Duodenal mucosa (tissue), 2 donors: ENCODE results near the gene ELFN2.

Experiments used
- H3K27ac ChIP-seq: one replicate; pipeline ENCODE4 v1.7.0; 2013; ENCODE audit warnings: low read depth, low read length
- H3K27me3 ChIP-seq, 2 donors: one replicate each; pipeline ENCODE4 v1.7.0; 2013; ENCODE audit warnings: low read length in 2 of 2, control low read depth in 1 of 2; ENCODE audit not compliant: insufficient read depth in 2 of 2, control insufficient read depth in 1 of 2
- H3K36me3 ChIP-seq, 2 donors: one replicate each; pipeline ENCODE4 v1.7.0; 2013; ENCODE audit warnings: low read length in 2 of 2, control low read depth in 1 of 2; ENCODE audit not compliant: insufficient read depth in 2 of 2, control insufficient read depth in 1 of 2
- H3K4me1 ChIP-seq, 2 donors: one replicate each; pipeline ENCODE4 v1.7.0; 2013; ENCODE audit warnings: low read length in 2 of 2, control low read depth in 1 of 2; ENCODE audit not compliant: insufficient read depth in 2 of 2, control insufficient read depth in 1 of 2
- H3K4me3 ChIP-seq, 2 donors: one replicate each; pipeline ENCODE4 v1.7.0; 2013; ENCODE audit warnings: low read length in 2 of 2, low read depth in 1 of 2
- H3K9ac ChIP-seq, 2 donors: one replicate each; pipeline ENCODE4 v1.7.0; 2013; ENCODE audit warnings: low read length in 2 of 2, low read depth in 1 of 2
- H3K9me3 ChIP-seq, 2 donors: one replicate each; pipeline ENCODE4 v1.7.0; 2013; ENCODE audit warnings: low read length in 2 of 2, control low read depth in 1 of 2; ENCODE audit not compliant: control insufficient read depth in 1 of 2

The ELFN2 gene

GRCh38 chr22:37455896-37456295 lies 28.6 kb upstream of the ELFN2 start:
- Histone ChIP-seq H3K4me1 (peaks cover 4 to 23% of the 10 kb centered on the region in 2 donors), H3K36me3 (no peaks in the 10 kb centered on the region), H3K27ac (no peak overlapping the region), H3K9ac (no peak overlapping the region), H3K4me3 (no peak overlapping the region), H3K27me3 (no peaks in the 10 kb centered on the region), H3K9me3 (no peaks in the 10 kb centered on the region)

GRCh38 chr22:37454857-37455686 lies 27.8 kb upstream of the ELFN2 start:
- no peak overlapping the region for H3K27ac ChIP-seq
- H3K4me3 ChIP-seq, result no peak overlapping the region
- peaks cover 4 to 23% of the 10 kb centered on the region in 2 donors for H3K4me1 ChIP-seq
- no peaks in the 10 kb centered on the region for H3K9me3 ChIP-seq
- no peak overlapping the region for H3K9ac ChIP-seq
- no peaks in the 10 kb centered on the region for H3K36me3 ChIP-seq
- H3K27me3 ChIP-seq, result no peaks in the 10 kb centered on the region

- no peaks in the 10 kb centered on the region for H3K9me3 ChIP-seq
- no peak overlapping the region for H3K4me3 ChIP-seq
- no peak overlapping the region for H3K27ac ChIP-seq
- no peaks in the 10 kb centered on the region for H3K36me3 ChIP-seq
- peaks cover 0 to 3% of the 10 kb centered on the region in 2 donors for H3K27me3 ChIP-seq
- peaks cover 0 to 18% of the 10 kb centered on the region in 2 donors for H3K4me1 ChIP-seq
- H3K9ac ChIP-seq, result no peak overlapping the region
Observed at GRCh38 chr22:37453696-37454095, 26.4 kb upstream of the ELFN2 start.

- no peaks in the 10 kb centered on the region for H3K36me3 ChIP-seq
- H3K4me1 ChIP-seq, result peaks cover 0 to 12% of the 10 kb centered on the region in 2 donors
- H3K4me3 ChIP-seq, result no peak overlapping the region
- H3K9ac ChIP-seq, result no peak overlapping the region
- no peaks in the 10 kb centered on the region for H3K9me3 ChIP-seq
- H3K27ac ChIP-seq, result no peak overlapping the region
- H3K27me3 ChIP-seq, result peaks cover 0 to 3% of the 10 kb centered on the region in 2 donors
Observed at GRCh38 chr22:37451218-37451617, 23.9 kb upstream of the ELFN2 start.

GRCh38 chr22:37449331-37450001 lies 22.2 kb upstream of the ELFN2 start:
- Histone ChIP-seq H3K9me3 (no peaks in the 10 kb centered on the region), H3K27me3 (peaks cover under 1 to 3% of the 10 kb centered on the region in 2 donors), H3K4me3 (no peak overlapping the region), H3K4me1 (no peaks in the 10 kb centered on the region), H3K36me3 (no peaks in the 10 kb centered on the region), H3K9ac (no peak overlapping the region), H3K27ac (no peak overlapping the region)

GRCh38 chr22:37448516-37449127 lies 21.3 kb upstream of the ELFN2 start:
- no peak overlapping the region for H3K9ac ChIP-seq
- no peaks in the 10 kb centered on the region for H3K9me3 ChIP-seq
- H3K36me3 ChIP-seq, result no peaks in the 10 kb centered on the region
- H3K4me3 ChIP-seq, result no peak overlapping the region
- peaks cover 3 to 6% of the 10 kb centered on the region in 2 donors for H3K27me3 ChIP-seq
- no peaks in the 10 kb centered on the region for H3K4me1 ChIP-seq
- H3K27ac ChIP-seq, result no peak overlapping the region

GRCh38 chr22:37445501-37445900 lies 18.2 kb upstream of the ELFN2 start:
- Histone ChIP-seq H3K9me3 (peaks cover 3 to 6% of the 10 kb centered on the region in 2 donors), H3K4me3 (no peak overlapping the region), H3K27ac (no peak overlapping the region), H3K36me3 (no peaks in the 10 kb centered on the region), H3K4me1 (no peaks in the 10 kb centered on the region), H3K9ac (no peak overlapping the region), H3K27me3 (peaks cover 6 to 7% of the 10 kb centered on the region in 2 donors)

- H3K9me3 ChIP-seq, result peaks cover 3 to 6% of the 10 kb centered on the region in 2 donors
- peaks cover 6 to 7% of the 10 kb centered on the region in 2 donors for H3K27me3 ChIP-seq
- no peaks in the 10 kb centered on the region for H3K4me1 ChIP-seq
- H3K9ac ChIP-seq, result no peak overlapping the region
- no peak overlapping the region for H3K4me3 ChIP-seq
- H3K27ac ChIP-seq, result no peak overlapping the region
- H3K36me3 ChIP-seq, result no peaks in the 10 kb centered on the region
Observed at GRCh38 chr22:37443977-37444376, 16.7 kb upstream of the ELFN2 start.

- no peak overlapping the region for H3K27ac ChIP-seq
- no peak overlapping the region for H3K9ac ChIP-seq
- H3K4me3 ChIP-seq, result no peak overlapping the region
- H3K9me3 ChIP-seq, result peaks cover 3 to 6% of the 10 kb centered on the region in 2 donors
- no peaks in the 10 kb centered on the region for H3K4me1 ChIP-seq
- no peaks in the 10 kb centered on the region for H3K36me3 ChIP-seq
- peaks cover 6% of the 10 kb centered on the region in 2 donors for H3K27me3 ChIP-seq
Observed at GRCh38 chr22:37443086-37443485, 15.8 kb upstream of the ELFN2 start.

- peaks cover 6% of the 10 kb centered on the region in 2 donors for H3K27me3 ChIP-seq
Observed at GRCh38 chr22:37442537-37442936, 15.3 kb upstream of the ELFN2 start.

More at GRCh38 chr22:37442537-37442936, 15.3 kb upstream of the ELFN2 start:
- Histone ChIP-seq H3K27ac (no peak overlapping the region), H3K9ac (no peak overlapping the region), H3K4me1 (no peaks in the 10 kb centered on the region), H3K4me3 (no peak overlapping the region), H3K9me3 (peaks cover 3 to 6% of the 10 kb centered on the region in 2 donors), H3K36me3 (no peaks in the 10 kb centered on the region)
